GM19372 (cell line): Measurements from ENCODE around the gene PLEKHA4.

Experiments used
- ATAC-seq: cut with Tn5 transposase; IDR thresholded peaks from one replicate; pipeline ENCODE4 v1.9.1; 2021; ENCODE audit warnings: mild to moderate bottlenecking, low read depth, moderate library complexity; ENCODE audit not compliant: unreplicated experiment

Gene PLEKHA4

GRCh38 chr19:48835734-48836088 lies 32.7 kb downstream of the PLEKHA4 start:
- no peak for ATAC-seq

DNA sequence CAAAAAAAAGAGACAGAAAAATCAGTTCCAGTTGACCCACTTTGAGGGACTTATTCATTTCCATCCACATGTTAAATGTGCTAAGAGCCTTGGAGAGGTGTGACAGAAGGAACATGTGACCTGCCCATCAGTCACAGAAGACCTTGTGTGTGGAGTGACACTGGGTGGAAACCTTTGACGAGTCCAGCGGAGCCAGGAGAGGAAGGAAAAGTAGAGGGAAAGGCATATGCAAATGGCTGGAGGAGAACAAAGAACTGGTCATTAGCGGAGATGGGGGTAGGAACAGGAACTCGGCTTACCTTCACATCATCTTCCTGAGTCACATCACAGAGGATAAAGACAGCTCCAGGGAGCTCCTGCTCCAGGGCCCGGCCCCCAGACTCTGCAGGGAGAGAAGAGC lies 34.4 kb downstream of the PLEKHA4 start:
- ATAC-seq = no peak

DNA sequence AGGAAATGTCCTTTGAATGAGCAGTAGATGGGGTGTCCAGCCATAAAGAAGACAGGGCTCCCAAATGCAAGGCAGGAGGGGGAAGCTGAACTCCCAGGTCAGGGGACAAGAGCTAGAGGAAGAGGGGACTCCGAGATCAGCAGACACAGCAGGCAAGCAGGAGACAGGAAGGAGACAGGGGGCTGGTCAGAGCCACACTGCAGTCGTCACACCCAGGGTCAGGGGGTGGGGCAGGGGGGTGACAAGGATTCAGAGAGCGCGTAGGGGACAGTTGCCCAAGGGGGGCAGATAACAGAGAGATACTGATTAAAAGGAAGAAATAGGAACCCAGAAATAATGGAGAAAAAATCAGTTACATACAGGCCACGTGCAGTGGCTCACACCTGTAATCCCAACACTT lies 35.4 kb downstream of the PLEKHA4 start:
- ATAC-seq = no peak

- ATAC-seq = no peak
Observed at GRCh38 chr19:48830965-48831364, 37.5 kb downstream of the PLEKHA4 start.

- ATAC-seq = no peak
Observed at GRCh38 chr19:48830088-48830487, 38.3 kb downstream of the PLEKHA4 start.

DNA sequence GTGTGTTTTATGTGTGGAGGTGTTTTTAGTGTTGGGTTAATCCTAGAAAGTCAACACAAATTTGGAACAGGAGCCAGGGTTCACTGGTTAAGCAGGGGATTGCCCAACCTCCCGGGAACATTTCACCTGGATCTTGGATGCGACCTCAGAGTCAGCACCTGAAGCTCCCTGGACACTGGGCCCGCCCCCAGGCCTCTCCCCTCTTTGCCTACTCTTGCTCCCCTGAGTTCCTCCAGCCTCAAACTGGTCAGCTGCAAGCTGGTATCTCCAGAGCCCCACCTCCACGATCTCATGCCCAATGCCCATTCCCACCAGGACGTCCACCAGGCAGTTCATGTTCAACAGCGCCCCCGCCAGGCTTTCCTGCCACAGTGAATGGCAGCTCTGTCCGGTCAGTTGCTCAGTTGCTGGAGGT lies 41.8 kb downstream of the PLEKHA4 start:
- no peak for ATAC-seq

DNA sequence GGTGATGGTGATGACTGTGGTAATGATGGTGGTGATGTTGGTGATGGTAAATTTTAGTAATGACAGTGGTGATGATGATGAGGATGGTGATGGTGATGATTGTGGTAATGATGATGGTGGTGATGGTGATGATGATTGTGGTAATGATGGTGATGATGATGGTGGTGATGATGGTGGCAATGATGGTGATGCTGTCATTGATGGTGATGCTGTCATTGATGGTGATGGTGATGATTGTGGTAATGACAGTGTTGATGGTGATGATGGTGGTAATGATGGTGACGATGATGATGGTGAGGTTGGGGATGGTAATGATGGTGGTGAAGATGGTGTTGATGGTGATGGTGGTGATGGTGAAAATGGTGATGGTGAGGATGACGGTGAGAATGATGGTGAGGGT lies 45.9 kb downstream of the PLEKHA4 start:
- no peak for ATAC-seq

GRCh38 chr19:48821633-48822032 lies 46.8 kb downstream of the PLEKHA4 start:
- no peak for ATAC-seq

GRCh38 chr19:48819366-48819816 lies 49.0 kb downstream of the PLEKHA4 start:
- no peak for ATAC-seq

- no peak for ATAC-seq
Observed at GRCh38 chr19:48818234-48818820, 50.1 kb downstream of the PLEKHA4 start.

GRCh38 chr19:48817585-48818124 lies 50.8 kb downstream of the PLEKHA4 start:
- ATAC-seq = no peak

- no peak for ATAC-seq
Observed at GRCh38 chr19:48815870-48816501, 52.4 kb downstream of the PLEKHA4 start.

- ATAC-seq = no peak
Observed at GRCh38 chr19:48814895-48815294, 53.5 kb downstream of the PLEKHA4 start.

DNA sequence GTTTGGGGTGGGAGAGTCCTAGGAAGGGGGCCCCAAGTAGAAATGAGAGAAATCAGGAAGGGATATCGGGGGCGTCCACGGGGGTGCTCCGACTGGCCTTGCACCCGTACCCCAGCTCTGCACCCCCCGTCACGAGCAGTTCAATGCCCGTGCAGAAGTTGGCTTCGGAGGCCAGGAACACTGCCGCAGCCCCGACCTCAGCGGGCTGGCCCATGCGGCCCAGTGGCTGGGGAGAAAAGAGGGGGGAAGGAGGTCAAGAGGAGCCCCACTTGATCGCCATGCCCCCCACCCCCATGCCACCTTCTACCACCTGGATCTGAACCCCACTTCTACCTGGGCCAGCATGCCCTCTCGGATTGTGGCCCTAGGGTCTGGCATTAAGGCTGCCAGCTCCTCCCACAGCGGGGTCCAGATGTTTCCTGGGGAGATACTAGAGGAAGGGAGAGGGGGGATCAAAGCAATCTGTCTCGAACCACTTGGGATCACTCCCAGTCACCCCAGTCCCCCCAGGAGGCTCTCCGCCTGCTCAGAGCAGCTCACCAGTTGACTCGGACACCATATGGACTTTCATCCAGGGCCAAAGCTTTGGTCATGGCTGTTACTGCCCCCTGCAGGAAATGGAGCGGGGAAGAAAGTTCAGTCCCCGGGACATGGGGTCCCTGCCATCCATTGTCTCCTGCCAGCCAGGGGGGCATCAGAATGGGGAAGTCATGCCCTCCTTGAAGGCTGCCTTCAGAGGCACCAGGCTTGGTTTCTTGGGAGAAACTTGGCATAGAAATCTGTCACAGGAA lies 55.1 kb downstream of the PLEKHA4 start:
- no peak for ATAC-seq

DNA sequence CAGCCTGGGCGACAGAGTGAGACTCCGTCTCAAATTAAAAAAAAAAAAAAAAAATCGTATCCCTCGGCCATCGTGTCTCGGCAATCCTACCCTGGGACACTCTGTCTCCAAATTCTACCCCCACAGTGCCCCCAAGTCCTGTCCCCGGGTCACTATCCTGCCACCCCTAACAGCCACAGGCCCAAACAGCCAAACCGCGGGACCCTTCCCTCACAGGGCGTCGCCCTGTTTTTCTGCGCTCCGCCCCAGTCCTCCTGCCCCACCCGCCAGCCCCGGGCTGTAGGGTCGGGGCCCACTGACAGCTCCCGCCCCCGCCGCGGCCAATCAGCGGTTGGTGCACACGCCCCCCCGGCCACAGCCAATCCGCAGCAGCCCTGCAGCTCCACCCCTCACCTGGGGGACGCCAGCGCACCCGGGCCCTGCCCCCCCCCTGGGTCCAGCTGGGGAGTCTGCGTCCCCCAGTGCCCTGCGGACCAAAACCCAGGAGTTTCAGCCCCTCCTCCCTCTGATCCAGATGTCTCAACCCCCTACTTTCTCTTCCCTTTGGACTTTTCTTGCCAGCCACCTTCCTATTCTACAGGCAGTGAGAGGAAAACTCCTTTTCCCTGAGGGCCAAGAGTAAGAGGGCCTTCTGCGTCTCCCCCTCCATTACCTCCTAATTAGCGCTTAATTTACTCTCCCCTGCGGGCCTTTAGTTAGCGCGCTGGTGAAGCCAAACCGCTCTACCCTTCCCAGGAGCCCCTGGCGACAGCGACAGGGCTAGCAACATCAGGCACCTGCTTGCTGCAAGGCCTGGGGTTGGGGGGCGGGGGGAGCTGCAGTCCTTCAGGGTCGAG lies 56.1 kb downstream of the PLEKHA4 start:
- ATAC-seq = peak; percentile 50

GRCh38 chr19:48810151-48810550 lies 58.3 kb downstream of the PLEKHA4 start:
- no peak for ATAC-seq

- ATAC-seq = no peak
Observed at GRCh38 chr19:48807590-48808308, 60.7 kb downstream of the PLEKHA4 start.

DNA sequence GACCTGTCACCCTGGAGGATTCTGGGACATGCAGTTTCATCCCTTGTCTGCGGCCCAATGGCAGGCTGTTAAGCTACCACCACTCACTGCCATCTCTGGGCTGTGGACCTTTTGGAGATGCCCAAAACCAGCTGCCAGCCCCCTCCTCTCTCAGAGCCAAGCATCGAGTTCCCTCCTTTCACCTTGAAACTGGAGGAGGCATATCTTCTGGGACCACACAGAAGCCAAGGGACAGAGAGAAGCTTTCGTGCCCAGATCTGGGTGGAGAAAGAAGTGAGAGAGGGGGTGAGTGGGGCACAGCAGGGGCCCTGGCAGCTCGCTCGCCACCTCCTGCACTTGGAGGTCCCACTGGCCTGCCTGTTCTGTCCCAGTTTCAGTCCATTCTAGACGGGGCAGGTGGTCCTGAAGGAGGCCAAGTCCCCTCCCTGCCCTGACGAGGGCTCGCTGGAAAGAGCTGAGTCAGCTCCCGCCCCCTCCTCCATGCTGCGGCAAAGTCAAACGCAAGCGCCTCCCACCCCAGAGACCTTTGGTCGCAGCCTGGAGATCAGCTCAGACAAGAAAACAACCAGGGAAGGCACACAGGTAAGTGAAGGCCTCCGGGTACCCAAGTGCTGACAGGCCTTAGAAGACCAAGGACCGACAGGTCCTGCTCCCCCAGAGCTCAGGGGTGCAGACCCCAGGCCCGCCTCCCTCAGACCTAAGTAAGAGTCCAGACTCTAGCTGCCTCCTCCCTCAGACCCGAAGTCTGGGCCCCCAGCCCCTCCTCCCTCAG lies 61.4 kb downstream of the PLEKHA4 start:
- no peak for ATAC-seq

DNA sequence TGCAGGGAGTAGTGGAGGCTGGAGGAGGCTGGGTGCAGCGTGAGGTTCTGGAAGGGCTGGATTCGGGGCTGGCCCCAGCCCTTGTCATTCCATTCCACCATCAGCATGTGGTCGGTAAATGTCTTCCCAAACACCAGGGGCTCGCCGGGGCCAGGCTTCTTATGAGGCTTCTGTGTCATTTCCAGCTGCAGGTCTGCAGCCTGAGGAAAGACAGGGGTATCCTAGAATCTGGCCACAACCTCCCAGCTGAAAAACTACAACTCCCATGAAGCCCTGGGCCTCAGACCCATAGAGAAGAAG lies 61.9 kb downstream of the PLEKHA4 start:
- no peak for ATAC-seq
